GM06990 (cell line): Measurements from ENCODE around the gene OVOL1.
"Not testable (repeated sequence)": the region's sequence is repeated elsewhere in the genome, so short reads cannot be mapped to it uniquely, and the experiment has no call there.

Source experiments
- DNase-seq: peaks from one replicate; pipeline ENCODE4 v3.0.0-alpha.2; 2011; ENCODE audit not compliant: insufficient read length; ENCODE audit errors: extremely low read depth
- H3K27me3 ChIP-seq: replicated peaks from 2 replicates; pipeline ENCODE4 v1.6.0; 2011; ENCODE audit warnings: low read length; ENCODE audit not compliant: control insufficient read depth, insufficient read depth
- H3K36me3 ChIP-seq: 2 replicates; pipeline ENCODE4 v1.5.1; 2011; ENCODE audit warnings: low read length; ENCODE audit not compliant: control insufficient read depth, insufficient read depth
- H3K4me3 ChIP-seq: replicated peaks from 2 replicates; pipeline ENCODE4 v1.5.1; 2011; ENCODE audit warnings: low read depth, mild to moderate bottlenecking, control low read depth, low read length
- CTCF ChIP-seq: IDR thresholded peaks from 2 replicates; pipeline ENCODE4 v1.5.1; 2011; ENCODE audit warnings: low read length, control low read depth, mild to moderate bottlenecking, inconsistent platforms; ENCODE audit not compliant: insufficient read depth, poor library complexity, severe bottlenecking

The OVOL1 gene

DNA sequence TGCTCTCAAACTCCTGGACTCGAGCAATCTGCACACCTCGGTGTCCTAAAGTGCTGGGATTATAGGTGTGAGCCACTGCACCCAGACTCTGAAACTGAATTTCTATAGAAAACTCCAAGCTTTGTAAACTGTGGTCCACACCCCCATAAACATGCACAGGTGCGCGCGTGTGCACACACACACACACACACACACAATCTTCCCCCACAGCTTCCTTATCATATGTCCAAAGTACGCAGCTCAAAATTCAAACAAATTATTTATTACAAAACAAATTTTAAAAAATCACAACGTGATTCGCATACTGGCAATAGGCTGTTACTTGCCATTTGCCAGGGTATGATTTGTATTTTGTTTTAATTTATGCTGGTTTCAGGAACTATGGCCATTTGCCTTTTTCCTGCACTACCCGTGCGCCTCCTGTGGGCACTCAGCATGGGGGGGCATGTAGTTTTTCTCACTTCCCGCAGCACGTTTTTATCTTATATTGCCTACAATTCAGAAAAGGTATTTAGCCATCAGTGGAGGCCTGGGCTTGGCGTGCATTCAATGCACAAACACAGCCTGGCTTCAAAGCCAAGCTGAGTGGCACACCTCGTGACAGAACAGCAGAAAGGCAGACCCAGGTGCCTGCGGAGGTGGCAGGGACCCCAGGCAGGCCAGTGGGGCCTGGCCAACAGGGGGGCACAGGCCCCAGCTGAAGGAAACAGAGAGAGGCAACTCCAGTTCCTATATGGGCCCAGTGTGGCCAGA lies 36.1 kb downstream of the OVOL1 start:
- no peaks in the 10 kb centered on the region for H3K36me3 ChIP-seq
- no peak for DNase-seq
- no peak overlapping the region for H3K4me3 ChIP-seq
- H3K27me3 ChIP-seq, result no peaks in the 10 kb centered on the region
- TF ChIP-seq CTCF, result no peak

DNA sequence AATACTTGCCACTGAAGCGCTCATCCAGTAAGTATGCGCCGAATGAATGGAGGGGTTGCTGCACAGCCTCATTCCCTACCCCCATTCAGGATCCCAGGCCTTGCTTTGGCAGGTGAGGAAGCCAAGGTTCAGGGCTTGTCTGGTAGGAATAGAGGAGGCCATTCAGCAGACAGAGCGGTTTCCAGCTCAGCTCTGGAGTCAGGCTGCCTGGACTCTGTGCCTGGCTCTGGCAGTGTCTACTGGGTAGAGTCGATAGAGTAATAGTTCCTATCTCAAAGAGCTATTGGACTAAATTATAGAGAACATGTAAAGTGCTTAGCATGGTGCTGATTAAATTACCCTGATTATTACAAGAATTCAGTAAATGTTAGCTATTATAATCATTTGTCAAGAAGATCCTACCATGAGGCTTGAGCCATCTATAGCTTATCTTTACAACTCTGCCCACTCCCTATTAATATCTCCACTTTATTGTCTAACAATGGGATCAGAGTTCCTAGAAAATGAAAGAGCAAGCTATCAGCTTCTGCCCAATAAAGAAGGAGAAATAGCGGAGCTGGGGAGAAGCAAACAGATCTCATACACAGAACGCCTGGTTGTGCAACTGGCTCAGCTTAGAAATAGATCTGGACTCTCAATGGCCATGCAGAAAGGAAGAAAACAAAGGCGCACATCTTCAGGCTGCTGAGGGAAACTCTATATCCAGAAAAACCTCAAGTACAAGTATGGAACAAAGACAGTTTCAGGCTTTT lies 40.3 kb downstream of the OVOL1 start:
- DNase-seq, result no peak
- H3K4me3 ChIP-seq, result no peak overlapping the region
- no peaks in the 10 kb centered on the region for H3K27me3 ChIP-seq
- no peaks in the 10 kb centered on the region for H3K36me3 ChIP-seq
- no peak for TF ChIP-seq CTCF

GRCh38 chr11:65829459-65829858 lies 42.6 kb downstream of the OVOL1 start:
- Histone ChIP-seq H3K36me3 (no peaks in the 10 kb centered on the region), H3K4me3 (no peak overlapping the region), H3K27me3 (no peaks in the 10 kb centered on the region; the same call in 1 of the 2 replicates)
- no peak for DNase-seq
- TF ChIP-seq CTCF, result no peak

- not testable (repeated sequence) for H3K36me3 ChIP-seq, DNase-seq, H3K4me3 ChIP-seq
These were observed 45.4 kb downstream of the OVOL1 start for GRCh38 chr11:65832231-65832630.

GRCh38 chr11:65833297-65834030 lies 46.6 kb downstream of the OVOL1 start, which contains the start of gene SNX32:
Gene SNX32 (plus strand): TSS chr11:65833963. CDS start chr11:65834066, 103 bp downstream.
- TF ChIP-seq CTCF, result no peak
- Histone ChIP-seq H3K27me3 (no peaks in the 10 kb centered on the region; the same call in 1 of the 2 replicates), H3K4me3 (peak within 1 kb of the TSS; percentile 64), H3K36me3 (no peaks in the 10 kb centered on the region)
- DNase-seq, result peak; percentile 91

More at GRCh38 chr11:65832231-65832630, 45.4 kb downstream of the OVOL1 start:
- not testable (repeated sequence) for H3K27me3 ChIP-seq
